A673 (cell line): ENCODE measurements around the gene CYTL1. TPM values are rescaled to one million over a fixed set of nuclear protein-coding genes. Genes with fewer than 3 reads are reported as not detected.
"Not testable (repeated sequence)": the region's sequence is repeated elsewhere in the genome, so short reads cannot be mapped to it uniquely, and the experiment has no call there.

ENCODE experiments used
- BruUV-seq: library from RNA; stranded (reverse); fragments of 400-500 nt; replicated peaks from 2 replicates; lab custom pipeline; 2021; lab: Mats Ljungman, UMichigan
- CTCF ChIA-PET: fragments of 300-600 bp; sonication (Branson Sonifier 250); formaldehyde crosslinking; loops from one replicate; lab custom pipeline; 2022; ENCODE audit warnings: antibody characterized with exemption; lab: Charles Lee
- POLR2A ChIA-PET: fragments of 300-600 bp; sonication (Branson Sonifier 250); formaldehyde crosslinking; loops from one replicate; lab custom pipeline; 2022; ENCODE audit warnings: antibody characterized with exemption; ENCODE audit not compliant: low non-redundant PET; lab: Charles Lee
- DNase-seq: peaks from one replicate; pipeline ENCODE4 v3.0.0-alpha.2; 2015; ENCODE audit warnings: low spot score
- H3K27ac ChIP-seq: fragments of 200-600 bp; sonication (generic); 2 replicates; pipeline ENCODE4 v1.5.1; 2016; ENCODE audit warnings: mixed run types, low read depth, mild to moderate bottlenecking, mixed read lengths, antibody characterized with exemption, low read length; ENCODE audit not compliant: poor library complexity, severe bottlenecking
- H3K27me3 ChIP-seq: fragments of 200-600 bp; sonication (generic); replicated peaks from 2 replicates; pipeline ENCODE4 v1.6.1; 2017; ENCODE audit warnings: mixed run types, low read depth, mild to moderate bottlenecking, mixed read lengths, antibody characterized with exemption, low read length; ENCODE audit not compliant: insufficient read depth, poor library complexity
- H3K36me3 ChIP-seq: fragments of 200-600 bp; sonication (generic); 2 replicates; pipeline ENCODE4 v1.6.1; 2016; ENCODE audit warnings: mixed run types, mild to moderate bottlenecking, mixed read lengths, antibody characterized with exemption, low read length; ENCODE audit not compliant: insufficient read depth, poor library complexity, severe bottlenecking
- H3K4me1 ChIP-seq: fragments of 200-600 bp; sonication (generic); 2 replicates; pipeline ENCODE4 v1.6.1; 2017; ENCODE audit warnings: mixed run types, mild to moderate bottlenecking, mixed read lengths, antibody characterized with exemption, low read length; ENCODE audit not compliant: insufficient read depth, poor library complexity, severe bottlenecking
- H3K4me3 ChIP-seq: fragments of 200-600 bp; sonication (generic); 2 replicates; pipeline ENCODE4 v1.5.1; 2016; ENCODE audit warnings: low read depth, mixed run types, mild to moderate bottlenecking, mixed read lengths, low read length; ENCODE audit not compliant: poor library complexity, severe bottlenecking
- H3K9me3 ChIP-seq: fragments of 200-600 bp; sonication (generic); 2 replicates; pipeline ENCODE4 v1.6.1; 2016; ENCODE audit warnings: mixed run types, low read depth, mild to moderate bottlenecking, mixed read lengths, antibody characterized with exemption, low read length; ENCODE audit not compliant: poor library complexity, severe bottlenecking
- EZH2 ChIP-seq: fragments of 200-600 bp; sonication (generic); IDR thresholded peaks from 2 replicates; pipeline ENCODE4 v1.6.1; 2017; ENCODE audit warnings: borderline replicate concordance, low read depth, mild to moderate bottlenecking, mixed read lengths, antibody characterized with exemption, low read length; ENCODE audit not compliant: poor library complexity, severe bottlenecking
- intact Hi-C: fragments of 100-400 bp; cut with micrococcal nuclease; formaldehyde crosslinking; loops from one replicate; pipeline ENCODE4 v1.10.0; 2022; ENCODE audit not compliant: unreplicated experiment
- total RNA-seq: library from RNA; stranded (reverse); gene quantifications from 2 replicates; pipeline ENCODE4 v1.2.3, GENCODE V29; 2021
- TF ChIP-seq, protein P1 (sequence below): fragments of 300-800, 200-600 bp; sonication (generic); conservative IDR thresholded peaks from 2 replicates; pipeline ENCODE4 v1.5.1; 2017; ENCODE audit warnings: low read depth, mild to moderate bottlenecking, antibody characterized with exemption, low read length, moderate library complexity, mixed read lengths

The CYTL1 gene
- total RNA-seq, 1 experiment from 2014 or later: 7.5 TPM

DNA sequence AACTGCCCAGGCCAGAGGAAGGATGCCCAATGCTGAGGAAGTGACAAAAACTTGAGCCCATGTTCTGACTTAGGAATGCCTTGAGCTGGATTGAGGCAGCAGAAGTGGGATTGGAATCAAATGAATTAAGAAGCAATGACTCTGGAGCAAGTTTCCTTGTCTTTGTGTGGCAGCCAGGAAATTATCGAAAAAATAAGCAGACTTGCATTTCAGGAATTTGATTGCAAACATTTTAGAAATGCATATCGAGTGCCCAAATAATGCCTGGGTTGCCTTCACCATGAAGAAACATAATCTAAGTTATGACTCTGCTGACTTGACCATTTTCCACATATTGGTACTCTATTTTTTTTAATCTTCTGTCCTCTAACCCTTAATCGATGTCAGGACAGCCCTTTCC, 9.5 kb downstream of the CYTL1 start:
- Histone ChIP-seq H3K4me3 (no peak overlapping the region), H3K27ac (no peak overlapping the region), H3K4me1 (peaks cover 4% of the 10 kb centered on the region), H3K27me3 (no peaks in the 10 kb centered on the region), H3K9me3 (no peaks in the 10 kb centered on the region), H3K36me3 (no peaks in the 10 kb centered on the region)
- POLR2A ChIA-PET: no interaction called here
- no TSS peak for BruUV-seq
- CTCF ChIA-PET: no interaction called here
- TF ChIP-seq, protein P1, sequence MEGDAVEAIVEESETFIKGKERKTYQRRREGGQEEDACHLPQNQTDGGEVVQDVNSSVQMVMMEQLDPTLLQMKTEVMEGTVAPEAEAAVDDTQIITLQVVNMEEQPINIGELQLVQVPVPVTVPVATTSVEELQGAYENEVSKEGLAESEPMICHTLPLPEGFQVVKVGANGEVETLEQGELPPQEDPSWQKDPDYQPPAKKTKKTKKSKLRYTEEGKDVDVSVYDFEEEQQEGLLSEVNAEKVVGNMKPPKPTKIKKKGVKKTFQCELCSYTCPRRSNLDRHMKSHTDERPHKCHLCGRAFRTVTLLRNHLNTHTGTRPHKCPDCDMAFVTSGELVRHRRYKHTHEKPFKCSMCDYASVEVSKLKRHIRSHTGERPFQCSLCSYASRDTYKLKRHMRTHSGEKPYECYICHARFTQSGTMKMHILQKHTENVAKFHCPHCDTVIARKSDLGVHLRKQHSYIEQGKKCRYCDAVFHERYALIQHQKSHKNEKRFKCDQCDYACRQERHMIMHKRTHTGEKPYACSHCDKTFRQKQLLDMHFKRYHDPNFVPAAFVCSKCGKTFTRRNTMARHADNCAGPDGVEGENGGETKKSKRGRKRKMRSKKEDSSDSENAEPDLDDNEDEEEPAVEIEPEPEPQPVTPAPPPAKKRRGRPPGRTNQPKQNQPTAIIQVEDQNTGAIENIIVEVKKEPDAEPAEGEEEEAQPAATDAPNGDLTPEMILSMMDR: no peak
- TF ChIP-seq EZH2: no peak
- no peak for DNase-seq
- intact Hi-C loops: no loop called here

DNA sequence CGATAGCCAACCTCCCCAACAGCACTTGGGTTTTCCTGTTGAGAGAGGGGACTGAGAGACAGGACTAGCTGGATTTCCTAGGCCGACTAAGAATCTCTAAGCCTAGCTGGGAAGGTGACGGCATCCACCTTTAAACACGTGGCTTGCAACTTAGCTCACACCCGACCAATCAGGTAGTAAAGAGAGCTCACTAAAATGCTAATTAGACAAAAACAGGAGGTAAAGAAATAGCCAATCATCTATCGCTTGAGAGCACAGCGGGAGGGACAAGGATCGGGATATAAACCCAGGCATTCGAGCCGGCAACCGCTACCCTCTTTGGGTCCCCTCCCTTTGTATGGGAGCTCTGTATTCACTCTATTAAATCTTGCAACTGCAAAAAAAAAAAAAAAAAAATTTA, 12.3 kb downstream of the CYTL1 start:
- ChIA-PET POLR2A (interaction anchor here (0.6 kb wide), 1 partner anchor 79 kb away, joined by 8 read pairs; no protein-coding TSS in a partner anchor), CTCF (interaction anchor here (0.6 kb wide), 1 partner anchor 15 kb away, joined by 4 read pairs; no protein-coding TSS in a partner anchor)
- intact Hi-C loops, H3K4me3 ChIP-seq, DNase-seq, BruUV-seq, H3K4me1 ChIP-seq, H3K27me3 ChIP-seq, H3K36me3 ChIP-seq, H3K27ac ChIP-seq, H3K9me3 ChIP-seq: not testable (repeated sequence)

DNA sequence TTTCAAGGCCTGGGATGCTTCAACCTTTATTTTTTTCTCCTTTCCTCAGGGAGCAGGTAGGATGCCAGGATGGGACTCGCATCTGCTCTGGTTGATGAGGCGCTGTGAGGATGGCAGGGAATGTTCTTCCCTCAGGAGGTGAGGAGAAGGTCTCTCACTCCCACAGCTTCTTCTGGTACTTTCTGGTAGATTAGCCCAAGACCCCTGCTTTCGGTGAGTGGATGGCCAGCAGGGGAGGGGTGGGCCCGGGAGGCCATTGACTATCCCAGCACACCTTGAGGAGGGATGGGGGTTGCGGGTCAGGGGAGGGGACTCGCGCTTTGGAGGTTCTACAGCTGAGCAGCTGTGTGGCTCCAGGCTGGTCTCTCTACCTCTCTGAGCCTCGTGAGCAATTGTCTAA, 14.8 kb downstream of the CYTL1 start:
- no peak for TF ChIP-seq EZH2
- TF ChIP-seq, protein P1: no peak

DNA sequence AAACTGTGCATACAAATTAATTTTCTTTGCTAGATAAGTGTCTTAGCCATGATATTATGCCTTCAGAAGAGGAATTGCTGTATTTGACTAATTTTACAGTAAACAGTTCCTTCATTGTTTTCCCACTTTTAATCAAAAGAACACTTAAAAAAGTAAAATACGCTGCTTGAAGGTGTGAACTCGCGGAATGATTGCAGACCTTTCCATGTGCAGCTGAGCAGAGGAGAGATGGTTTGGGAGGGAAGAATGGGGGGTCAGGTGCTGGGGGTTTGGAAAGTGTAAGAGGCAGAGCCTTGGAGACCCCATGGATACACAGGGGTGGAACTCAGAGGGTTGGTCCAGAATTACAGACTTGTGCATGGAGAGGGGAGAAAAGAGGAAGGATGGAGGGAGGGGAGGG, 15.3 kb downstream of the CYTL1 start:
- no peaks in the 10 kb centered on the region for H3K4me1 ChIP-seq
- ChIA-PET CTCF (no interaction called here), POLR2A (no interaction called here)
- intact Hi-C loops: no loop called here
- H3K9me3 ChIP-seq: no peaks in the 10 kb centered on the region
- H3K27ac ChIP-seq: no peak overlapping the region
- no peak for DNase-seq
- TF ChIP-seq, protein P1: no peak
- TF ChIP-seq EZH2: no peak
- no peak overlapping the region for H3K4me3 ChIP-seq
- no peaks in the 10 kb centered on the region for H3K27me3 ChIP-seq
- no peaks in the 10 kb centered on the region for H3K36me3 ChIP-seq
- no TSS peak for BruUV-seq

More for the DNA sequence above, 14.8 kb downstream of the CYTL1 start:
- DNase-seq: no peak
- Histone ChIP-seq H3K27ac (no peak overlapping the region), H3K4me3 (no peak overlapping the region), H3K27me3 (no peaks in the 10 kb centered on the region), H3K36me3 (no peaks in the 10 kb centered on the region), H3K9me3 (no peaks in the 10 kb centered on the region), H3K4me1 (no peaks in the 10 kb centered on the region)
- intact Hi-C loops: no loop called here
- ChIA-PET CTCF (no interaction called here), POLR2A (no interaction called here)
- no TSS peak for BruUV-seq
